GM21737 (cell line): ENCODE measurements around the gene IDH2.
"Not testable (repeated sequence)": the region's sequence is repeated elsewhere in the genome, so short reads cannot be mapped to it uniquely, and the experiment has no call there.

Experiments used
- ATAC-seq: cut with Tn5 transposase; IDR thresholded peaks from one replicate; pipeline ENCODE4 v1.9.1; 2021; ENCODE audit warnings: mild to moderate bottlenecking, moderate library complexity; ENCODE audit not compliant: unreplicated experiment

Gene IDH2

DNA sequence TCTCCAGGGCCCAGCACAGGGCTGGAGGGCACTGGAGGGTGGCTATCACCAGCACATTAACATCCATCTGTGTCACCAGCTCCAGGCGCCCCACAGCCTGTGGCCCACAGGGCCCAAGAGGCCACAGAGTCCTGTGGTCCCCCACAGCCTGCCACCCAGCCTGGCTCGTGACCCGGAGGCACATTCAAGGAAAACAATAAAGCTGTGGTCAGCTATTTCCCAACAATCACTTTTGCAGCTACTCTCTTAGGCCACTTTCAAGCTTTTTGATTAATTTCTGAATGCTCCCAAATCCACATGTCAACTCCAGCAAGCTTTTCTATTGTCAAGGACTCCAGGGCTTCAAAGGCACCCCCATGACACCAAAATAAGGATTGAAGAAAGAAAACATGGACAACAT lies 16.7 kb downstream of the IDH2 start:
- no peak for ATAC-seq

GRCh38 chr15:90084876-90085423 lies 17.3 kb downstream of the IDH2 start:
- ATAC-seq: no peak

DNA sequence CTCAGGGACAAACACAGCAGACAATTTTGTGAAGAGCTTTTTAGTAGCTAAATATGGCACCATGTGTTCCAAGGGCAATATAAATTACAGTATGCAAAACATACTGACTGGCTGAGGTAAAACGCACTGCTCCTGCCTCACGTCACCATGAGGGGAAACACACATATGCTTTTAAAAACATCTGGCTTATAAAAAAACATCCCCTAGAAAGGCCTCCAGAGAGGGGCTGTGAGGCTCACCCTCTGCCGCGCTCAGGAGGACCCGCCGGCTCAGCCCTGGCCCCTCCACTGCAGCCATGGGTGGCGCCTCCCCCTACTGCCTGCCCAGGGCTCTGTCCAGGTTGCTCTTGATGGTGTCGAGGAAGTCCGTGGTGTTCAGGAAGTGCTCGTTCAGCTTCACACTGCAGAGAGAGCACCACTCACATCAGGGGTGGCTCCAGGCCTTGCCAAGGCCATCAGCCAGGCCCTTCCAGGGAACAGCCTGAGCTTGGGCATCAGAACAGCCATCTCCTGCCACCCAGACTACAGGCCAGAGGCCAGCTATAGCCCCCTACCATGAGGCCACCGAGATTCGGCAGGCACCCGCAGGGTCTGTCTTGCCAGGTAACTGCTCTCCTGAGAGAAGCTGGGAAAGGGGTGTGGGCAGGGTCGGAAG lies 18.2 kb downstream of the IDH2 start:
- ATAC-seq: no peak

GRCh38 chr15:90083419-90083818 lies 18.8 kb downstream of the IDH2 start:
- ATAC-seq: no peak

GRCh38 chr15:90082140-90082715 lies 20.0 kb downstream of the IDH2 start:
- ATAC-seq: no peak

DNA sequence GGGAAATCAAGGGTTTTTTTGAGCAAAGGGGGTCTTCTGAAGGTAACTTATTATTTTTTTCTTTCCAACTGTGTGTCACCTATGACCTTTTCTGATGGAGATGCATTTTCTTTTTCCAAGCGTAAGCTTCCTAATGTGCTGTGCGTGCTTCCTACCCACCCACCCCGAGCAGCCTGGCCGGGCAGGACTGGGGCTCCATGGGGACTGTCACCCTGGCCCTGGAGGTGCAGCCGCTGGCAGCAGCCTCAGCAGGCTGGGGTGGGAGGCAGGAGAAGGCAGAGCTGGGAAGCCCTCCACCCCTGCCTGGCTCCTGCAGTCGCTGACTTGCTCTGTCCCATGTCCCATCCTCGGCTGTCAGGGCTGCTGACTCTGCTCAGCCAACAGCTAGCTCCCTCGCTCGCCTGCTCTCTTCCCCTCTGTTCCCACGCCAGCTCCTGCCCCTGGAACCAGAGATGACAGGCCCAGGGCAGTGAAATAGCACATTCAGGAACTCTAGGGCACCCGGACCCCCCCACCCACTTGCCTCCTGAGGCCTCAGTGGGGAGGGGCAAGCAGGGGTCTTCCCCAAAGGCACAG lies 21.4 kb downstream of the IDH2 start:
- no peak for ATAC-seq

DNA sequence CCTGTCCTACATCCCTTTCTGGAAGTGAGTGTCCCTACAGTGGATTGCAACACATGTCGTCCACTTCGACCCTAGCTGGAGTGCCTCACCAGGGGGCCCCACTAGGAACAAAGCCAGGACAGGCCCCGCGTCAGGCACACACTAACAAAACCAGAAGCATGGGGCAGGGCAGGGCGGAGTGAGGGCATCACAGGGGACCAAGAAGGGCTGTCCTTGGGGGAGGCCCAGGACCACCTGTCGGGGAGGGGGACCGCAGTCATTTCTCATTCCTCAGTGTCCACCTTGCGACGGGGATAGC lies 21.9 kb downstream of the IDH2 start:
- no peak for ATAC-seq

DNA sequence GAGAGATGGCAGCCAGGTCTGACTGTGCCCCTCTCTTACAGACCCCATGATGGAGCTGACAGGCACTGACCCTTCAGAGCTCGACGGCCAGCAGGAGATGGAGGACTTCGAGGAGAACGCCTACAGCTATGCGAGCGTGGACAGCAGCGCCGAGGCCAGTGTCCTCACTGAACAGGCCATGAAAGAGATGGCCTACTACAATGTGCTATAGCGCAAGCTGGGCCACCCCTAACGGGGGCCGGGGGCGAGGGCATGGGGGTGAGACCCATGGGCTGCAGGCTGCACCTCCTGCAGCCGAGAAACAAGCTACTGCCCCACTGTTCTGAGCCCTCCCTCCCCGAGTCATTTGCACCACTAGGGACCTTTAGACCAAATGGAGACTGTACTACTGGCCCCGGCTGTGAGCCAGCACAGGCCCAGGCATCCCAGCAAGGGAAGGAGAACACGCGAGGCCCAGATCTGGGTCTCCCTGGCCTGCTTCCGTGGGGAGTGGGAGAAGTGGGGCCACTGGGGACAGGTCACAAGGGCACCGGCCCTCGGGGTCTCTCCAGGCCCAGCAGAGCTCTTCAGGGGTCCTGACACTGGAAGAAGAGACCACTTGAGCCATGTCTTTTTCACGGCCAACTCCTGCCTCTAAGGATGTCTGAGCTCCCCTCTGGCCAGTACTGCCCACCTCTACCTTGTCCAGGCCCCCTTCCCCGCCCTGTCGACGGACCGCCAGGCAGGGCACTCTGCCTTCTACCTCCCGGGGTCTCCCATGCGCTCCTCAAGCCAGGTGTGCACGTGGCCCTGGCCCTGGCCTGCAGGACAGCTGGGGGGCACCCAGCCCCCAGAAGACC lies 22.4 kb downstream of the IDH2 start:
- ATAC-seq: no peak

DNA sequence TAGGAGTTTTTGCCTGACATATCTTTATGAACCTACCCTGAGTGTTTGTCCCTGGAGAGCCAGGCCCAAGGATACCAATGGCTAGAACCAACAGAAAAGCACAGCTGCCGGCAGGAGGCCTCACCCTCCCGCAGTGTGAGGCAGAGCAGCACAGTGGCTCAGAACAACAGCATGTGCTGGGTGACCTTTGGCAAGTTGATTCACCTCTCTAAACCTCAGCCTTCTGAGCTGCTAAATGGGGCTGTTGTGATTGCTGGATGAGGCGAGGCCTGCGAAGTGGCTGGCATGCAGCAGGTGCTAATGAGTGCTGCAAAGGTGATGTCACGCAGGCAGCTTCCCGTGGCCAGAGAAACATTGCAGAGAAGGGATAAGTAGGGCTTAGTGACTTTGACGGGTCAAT lies 23.3 kb downstream of the IDH2 start:
- no peak for ATAC-seq

DNA sequence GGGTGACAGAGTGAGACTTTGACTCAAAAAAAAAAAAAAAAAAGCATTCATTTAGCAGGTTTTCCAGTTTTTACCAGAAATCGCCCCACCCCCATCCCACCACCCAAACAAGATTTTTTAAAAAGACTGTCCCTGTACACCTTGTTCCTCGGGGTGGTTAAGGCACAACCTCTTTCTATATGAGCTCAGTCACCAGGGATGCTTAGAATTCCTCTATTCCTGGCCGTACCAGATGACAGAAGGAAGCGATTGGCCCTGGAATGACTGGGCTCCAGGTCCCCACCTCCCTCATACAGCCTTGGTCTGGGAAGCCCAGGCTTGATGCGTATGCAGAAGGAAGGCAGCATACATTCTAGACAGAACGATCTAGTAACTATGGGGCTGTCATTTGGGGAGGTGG lies 25.6 kb downstream of the IDH2 start:
- no peak for ATAC-seq

- ATAC-seq: no peak
Measured at GRCh38 chr15:90075420-90076289, 26.6 kb downstream of the IDH2 start.

DNA sequence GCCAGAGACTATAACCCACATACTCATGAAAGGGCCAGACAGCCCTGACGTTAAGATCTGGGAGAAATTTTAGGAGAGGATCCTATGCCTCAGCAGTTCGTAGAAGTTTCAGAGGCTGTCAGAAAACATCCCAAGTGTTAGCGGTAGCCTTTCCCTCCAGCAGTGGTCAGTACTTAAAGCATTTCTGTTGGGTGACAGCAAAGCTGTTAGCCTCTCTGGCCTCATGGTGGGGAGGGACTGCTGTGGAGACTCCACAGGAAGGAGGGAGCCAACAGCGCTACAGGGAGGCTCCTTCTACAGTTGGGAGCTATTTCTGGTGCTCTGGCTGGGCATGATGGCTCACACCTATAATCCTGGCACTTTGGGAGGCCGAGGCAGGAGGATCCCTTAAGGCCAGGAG lies 27.4 kb downstream of the IDH2 start:
- ATAC-seq: no peak

DNA sequence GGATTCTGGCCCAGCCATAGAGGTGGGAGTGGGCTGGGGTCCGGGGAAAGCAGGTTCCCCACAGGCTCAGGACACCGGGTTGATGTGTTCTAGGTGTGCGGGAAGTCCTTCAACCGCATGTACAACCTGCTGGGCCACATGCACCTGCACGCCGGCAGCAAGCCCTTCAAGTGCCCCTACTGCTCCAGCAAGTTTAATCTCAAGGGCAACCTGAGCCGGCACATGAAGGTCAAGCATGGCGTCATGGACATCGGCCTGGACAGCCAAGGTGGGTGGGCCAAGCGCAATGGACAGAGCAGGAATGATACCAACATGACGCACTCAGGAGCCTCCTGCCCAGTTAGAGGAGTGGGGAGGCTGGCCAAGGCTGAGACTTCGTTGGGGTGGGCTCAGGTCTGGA lies 28.2 kb downstream of the IDH2 start:
- no peak for ATAC-seq

GRCh38 chr15:90072978-90073640 lies 29.2 kb downstream of the IDH2 start:
- ATAC-seq: no peak

DNA sequence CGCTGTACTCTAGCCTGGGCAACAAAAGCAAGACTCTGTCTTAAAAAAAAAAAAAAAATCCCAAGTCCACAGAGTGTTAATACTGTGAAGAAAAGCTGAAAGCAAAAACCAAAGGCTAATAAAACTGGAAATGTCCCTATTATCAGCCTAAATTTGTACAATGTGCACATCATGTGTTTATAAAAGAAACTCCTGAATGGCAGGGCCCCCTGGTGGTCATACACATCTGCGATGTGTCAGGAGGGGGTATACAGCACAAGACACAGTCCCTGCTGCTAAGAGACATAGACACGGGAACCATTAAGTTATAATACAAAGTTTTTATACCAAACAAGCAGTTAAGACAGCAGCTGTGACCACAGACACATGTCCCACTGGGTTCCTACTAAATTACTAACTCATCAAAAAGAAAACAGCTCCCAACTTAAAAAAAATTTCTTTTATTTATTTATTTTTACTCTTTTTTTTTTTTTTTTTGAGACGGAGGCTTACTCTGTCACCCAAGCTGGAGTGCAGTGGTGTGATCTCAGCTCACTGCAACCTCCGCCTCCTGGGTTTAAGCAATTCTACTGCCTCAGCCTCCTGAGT lies 31.0 kb downstream of the IDH2 start:
- ATAC-seq: no peak

DNA sequence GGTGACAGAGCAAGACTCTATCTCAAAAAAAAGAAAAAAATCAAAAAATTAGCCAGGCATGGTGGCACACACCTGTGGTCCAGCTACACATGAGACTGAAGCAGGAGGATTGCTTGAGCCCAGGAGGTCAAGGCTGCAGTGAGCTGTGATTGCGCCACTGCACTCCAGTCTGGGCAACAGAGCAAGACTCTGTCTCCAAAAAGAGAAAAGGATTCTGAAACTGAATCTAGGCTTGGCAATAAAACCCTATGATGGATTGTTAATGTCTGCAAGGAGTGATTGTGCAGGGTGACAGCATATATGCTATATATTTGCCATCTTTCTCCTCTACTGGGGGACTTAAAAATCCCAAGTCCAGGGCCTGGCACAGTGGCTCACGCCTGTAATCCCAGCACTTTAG lies 31.6 kb downstream of the IDH2 start:
- not testable (repeated sequence) for ATAC-seq

DNA sequence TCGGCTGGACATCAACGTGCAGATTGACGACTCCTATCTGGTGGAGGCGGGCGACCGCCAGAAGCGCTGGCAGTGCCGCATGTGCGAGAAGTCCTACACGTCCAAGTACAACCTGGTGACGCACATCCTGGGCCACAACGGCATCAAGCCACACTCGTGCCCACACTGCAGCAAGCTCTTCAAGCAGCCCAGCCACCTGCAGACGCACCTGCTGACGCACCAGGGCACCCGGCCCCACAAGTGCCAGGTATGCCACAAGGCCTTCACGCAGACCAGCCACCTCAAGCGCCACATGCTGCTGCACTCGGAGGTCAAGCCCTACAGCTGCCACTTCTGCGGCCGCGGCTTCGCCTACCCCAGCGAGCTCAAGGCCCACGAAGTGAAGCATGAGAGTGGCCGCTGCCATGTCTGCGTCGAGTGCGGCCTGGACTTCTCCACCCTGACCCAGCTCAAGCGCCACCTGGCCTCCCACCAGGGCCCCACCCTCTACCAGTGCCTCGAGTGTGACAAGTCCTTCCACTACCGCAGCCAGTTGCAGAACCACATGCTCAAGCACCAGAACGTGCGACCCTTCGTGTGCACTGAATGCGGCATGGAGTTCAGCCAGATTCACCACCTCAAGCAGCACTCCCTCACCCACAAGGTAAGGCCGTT lies 34.2 kb downstream of the IDH2 start:
- ATAC-seq: no peak

DNA sequence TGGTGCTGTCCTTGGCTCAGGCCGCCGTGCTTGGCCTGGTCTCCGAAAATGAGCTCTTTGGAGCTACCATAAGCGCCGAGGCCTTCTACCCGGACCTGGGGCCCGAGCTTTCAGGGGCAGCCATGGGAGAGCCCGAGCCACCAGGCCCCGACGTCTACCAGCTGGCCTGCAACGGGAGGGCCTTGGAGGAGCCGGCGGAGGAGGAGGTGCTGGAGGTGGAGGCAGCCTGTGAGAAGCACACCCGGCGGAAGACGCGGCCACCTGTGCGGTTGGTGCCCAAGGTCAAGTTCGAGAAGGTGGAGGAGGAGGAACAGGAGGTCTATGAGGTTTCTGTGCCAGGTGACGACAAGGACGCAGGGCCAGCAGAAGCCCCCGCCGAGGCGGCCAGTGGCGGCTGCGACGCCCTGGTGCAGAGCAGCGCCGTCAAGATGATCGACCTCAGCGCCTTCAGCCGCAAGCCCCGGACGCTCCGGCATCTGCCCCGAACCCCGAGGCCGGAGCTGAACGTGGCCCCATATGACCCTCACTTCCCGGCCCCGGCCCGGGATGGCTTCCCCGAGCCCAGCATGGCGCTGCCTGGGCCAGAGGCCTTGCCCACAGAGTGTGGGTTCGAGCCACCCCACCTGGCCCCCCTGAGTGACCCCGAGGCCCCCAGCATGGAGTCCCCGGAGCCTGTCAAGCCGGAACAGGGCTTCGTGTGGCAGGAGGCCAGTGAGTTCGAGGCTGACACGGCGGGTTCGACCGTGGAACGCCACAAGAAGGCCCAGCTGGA lies 34.9 kb downstream of the IDH2 start:
- ATAC-seq: no peak

- no peak for ATAC-seq
Measured at GRCh38 chr15:90065682-90066049, 36.6 kb downstream of the IDH2 start.
